Measurements from ENCODE around the gene PHRF1.

PHRF1 gene

DNA sequence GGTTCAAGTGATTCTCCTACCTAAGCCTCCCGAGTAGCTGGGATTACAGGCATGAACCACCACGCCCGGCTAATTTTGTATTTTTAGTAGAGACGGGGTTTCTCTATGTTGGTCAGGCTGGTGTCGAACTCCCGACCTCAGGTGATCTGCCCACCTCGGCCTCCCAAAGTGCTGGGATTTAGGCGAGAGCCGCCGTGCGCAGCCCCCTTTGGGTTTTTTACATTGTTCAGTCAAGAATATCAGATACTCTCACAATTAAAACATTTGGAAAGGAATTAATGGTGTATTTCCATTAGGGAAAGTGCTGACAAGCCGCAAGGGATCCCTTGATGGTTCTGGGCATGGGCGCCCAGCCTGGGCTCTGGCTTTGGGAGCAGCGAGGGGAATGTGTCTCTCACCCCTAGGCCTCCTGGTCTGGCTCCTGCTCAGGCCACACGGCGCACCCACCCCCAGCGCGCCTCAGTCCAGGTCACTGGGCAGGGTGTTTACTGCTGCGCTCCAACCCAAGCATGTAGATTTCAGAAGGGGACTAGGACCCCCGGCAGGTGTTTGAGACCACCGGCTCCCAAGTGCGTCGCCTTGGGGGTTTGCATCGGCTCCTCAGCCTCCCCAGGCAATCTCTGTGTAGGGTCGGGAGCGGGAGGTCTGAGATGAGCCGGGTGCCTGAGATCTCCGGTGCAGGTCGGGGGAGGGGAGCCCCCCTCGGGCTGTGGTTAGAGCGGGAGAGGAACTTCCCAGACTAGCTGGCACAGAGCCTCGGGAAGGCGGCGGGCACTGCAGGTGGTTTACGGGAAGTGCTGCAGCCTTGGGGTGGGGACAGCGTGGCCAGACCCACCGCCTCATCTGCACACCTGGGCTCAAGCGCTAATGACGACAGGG lies 40.3 kb downstream of the PHRF1 start:
- DNase-seq (ENCODE audit: low spot score): no peak

DNA sequence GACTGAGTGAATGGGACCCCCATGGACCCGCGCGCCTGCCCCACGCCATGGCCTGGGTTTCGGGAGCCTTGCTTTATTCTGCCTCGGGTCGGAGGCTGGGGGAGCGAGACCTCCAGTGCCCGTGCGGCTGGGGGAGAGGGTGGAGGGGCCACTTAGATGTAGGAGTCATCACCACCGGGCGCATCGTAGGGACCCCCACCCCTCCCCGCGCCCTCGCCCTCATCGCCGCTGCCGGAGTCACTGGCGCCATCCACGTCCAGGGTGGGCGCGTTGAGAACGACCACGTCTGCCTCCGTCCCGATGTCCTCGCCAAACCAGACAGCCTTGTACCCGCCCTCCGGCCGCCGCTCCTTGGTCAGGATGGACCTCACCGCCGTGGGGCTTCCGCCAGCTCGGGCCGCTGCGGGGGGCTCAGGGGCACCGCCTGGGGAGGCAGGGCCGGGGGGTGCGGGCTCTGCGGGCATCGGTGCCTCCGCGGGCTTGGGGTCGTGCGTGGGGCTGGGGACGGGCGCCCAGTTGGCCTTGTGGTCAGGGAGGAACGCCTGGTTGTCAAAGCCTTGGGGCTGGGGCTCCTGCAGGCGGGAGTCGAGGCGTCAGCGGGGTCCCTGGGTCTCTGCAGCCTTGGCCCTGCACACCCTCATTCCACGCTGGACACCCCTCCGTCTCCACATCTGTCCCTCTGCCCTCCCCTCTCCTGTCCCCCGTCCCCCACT lies 41.1 kb downstream of the PHRF1 start:
- DNase-seq (ENCODE audit: low spot score): no peak

DNA sequence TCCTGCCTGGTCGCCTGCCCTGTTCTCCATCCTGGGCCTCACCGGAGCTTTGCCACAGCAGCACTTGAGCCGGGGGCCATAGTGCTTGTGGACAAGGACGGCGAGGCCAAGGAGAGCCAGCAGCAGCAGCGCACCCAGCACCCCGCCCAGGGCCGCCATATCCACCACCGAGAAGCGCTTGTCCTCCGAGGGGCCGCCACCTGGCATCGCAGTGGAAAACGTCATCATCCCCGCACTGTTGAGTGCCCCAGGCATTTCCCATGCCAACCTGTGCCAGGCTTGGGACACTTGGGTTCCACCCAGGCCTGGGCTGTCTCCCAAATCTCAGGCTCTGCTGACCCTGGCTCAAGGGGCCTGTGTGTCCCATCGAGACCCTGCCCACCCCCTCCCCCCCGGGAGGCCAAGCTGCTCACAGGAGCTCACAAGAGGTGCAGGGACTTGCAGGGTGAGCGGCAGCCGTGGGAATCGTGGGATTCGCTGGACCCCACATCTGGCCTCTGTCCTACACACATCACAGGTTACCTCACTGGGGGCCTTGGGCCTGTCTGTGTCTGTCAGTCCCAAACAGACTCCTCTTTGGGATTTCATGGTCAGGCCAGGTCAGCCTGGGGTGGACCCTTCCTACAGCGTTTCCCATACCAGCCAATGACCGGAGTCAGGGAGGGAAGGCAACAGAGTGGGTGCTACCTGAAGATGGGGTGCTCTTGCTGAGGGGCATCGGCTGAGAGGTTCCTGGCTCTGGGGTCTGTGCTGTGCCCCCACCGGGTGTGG lies 41.8 kb downstream of the PHRF1 start:
- DNase-seq (ENCODE audit: low spot score): no peak

DNA sequence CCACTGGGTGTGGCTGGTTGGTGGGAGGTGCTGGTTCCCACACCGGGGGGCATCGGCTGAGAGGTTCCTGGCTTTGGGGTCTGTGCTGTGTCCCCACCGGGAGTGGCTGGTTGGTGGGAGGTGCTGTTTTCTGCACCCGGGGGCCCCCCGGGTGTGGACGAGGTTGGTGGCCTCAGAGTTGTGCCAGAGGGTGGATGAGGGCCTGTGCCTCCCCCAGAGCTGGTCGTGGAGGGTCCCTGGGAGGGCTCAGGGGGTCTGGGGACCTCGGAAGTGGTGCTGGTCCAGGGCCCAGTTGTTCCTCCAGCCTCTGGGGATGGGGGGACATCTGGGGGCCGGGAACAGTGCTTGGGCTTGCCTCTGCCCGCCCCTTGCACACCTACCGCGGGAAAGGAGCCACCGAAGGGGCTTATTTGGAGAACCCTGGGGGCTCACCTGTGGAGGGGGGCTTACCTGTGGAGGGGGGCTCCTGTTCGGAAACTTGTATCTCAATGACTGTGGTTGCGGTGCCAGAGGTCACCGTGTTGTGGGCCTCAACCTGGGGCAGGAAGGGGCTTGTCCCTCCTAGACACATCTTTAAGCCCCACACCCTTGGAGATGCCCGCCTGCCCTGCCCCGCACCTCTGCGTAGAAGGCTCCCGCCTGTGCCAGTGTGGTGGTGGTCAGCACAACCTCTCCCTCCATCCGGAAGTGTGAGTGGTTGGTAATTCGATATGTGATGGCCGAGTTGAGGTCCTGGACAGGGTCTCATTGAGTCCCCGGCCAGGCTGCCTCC lies 42.8 kb downstream of the PHRF1 start:
- no peak for DNase-seq (ENCODE audit: low spot score)

DNA sequence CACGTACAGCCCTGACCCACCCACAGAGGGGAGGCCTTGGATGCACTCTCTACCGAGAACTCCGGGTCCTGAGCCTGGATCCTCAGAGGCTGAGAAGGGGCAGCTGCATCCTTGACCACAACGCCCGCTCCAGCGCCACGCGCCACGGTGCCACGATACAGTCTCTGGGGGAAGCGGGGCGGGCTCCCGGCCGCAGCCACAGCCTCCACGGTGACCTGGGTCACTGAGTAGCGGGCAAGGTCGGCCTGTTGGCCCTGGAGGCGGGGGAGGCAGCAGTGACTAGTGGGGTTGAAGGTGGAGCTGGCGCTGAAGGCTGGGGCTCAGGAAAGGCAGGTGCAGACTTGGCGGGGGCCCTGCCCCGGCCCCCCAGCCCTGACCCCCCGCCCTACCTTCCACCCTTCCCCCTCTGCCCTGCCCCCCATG lies 43.4 kb downstream of the PHRF1 start:
- DNase-seq (ENCODE audit: low spot score): no peak

DNA sequence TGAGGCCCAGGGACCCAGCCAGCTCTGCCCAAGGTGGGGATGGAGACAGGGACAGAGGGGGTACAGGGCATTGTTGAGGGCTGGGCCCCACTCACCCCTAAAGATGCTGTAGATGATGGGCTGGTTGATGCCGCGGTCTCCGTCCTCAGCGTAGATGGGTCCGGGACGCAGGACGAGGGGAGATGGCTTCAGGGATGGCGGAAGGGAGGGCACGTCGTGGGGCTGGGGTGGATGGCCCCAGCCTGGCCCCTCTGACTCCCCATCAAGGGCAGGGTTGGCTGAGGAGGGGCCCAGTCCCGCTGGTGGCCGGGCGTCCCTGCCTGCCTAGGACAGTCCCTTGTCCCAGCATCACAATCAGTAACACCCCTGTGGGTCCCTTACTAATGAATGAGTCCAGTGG lies 43.9 kb downstream of the PHRF1 start:
- no peak for DNase-seq (ENCODE audit: low spot score)

DNA sequence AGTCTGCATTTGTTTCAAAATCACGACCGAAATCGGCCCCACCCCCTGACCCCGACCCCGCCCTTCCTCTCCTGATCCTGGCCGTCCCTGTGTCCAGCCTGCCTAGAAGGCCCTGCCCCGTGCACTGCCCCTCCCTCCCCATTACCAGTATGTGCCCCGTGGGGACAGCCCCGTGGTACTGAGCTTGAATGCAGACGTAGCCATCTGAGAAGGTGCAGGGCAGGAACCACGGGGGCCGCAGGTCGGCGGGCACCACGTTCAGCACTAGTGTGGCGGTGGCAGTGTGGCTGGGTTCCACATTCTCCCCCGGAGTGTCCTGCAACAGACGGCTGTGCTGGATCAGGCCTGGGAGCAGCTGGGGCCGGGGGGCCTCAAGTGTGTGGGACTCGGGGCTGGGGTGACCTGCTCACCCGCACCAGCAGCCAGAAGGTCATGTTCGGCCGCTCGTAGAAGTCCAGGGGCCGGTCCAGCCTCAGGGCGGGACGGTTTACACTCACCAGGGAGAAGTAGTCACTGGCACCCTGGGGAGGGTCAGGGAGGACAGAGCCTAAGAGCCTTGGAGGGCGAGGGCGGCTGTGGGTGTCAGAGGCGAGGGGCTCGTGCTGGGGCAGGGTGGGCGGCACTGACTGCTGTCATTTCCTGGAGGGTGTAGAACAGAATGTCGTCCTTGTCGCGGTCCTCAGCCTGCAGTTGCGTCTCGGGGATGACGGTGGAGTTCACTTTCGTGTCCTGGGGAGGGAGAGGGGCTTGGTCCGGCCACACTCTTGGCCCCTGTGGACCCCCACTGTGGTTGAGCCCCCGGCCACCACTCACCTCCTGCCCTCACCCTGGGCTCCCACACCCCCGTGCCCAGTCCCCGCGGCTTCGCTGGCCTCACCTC lies 44.9 kb downstream of the PHRF1 start:
- DNase-seq (ENCODE audit: low spot score): no peak

DNA sequence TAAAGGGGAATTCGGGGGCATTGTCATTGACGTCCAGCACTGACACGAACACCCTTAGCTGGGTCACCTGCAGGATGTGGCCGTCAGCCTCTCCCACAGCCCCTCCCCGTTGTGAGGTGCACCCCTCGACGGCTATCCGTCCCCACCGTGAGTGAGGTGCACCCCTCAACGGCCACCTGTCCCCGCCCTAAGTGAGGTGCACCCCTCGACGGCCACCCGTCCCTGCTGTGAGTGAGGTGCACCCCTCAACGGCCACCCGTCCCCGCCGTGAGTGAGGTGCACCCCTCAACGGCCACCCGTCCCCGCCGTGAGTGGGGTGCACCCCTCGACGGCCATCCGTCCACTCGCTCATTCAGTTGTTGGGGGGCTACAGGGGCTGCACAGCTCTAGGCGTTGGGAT lies 45.6 kb downstream of the PHRF1 start:
- DNase-seq (ENCODE audit: low spot score): no peak

DNA sequence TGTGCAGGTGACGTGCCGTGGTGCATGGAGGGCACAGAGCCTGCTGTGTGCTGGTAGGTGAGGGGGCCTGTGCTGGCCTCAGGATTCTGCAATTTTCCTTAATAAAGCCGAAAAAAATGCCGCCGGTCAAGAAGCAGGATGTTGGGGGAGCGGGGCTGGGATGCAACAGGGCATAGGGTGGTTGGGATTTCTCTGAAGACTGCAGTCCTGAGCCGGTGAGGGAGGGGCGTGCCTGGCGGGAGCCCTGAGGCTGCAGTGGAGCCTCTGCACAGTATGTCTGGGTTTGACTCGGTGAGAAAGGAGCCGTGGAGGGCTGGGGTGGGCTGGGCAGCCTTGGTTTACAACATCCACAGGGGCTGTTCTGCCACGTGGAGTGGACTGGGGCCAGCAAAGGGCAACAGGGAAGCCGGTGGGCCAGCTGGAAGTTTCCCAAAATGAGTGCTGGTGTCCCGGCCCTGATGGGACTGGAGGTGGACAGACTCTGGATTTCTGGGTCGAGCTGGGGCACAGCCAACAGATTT lies 47.1 kb downstream of the PHRF1 start:
- no peak for DNase-seq (ENCODE audit: low spot score)

DNA sequence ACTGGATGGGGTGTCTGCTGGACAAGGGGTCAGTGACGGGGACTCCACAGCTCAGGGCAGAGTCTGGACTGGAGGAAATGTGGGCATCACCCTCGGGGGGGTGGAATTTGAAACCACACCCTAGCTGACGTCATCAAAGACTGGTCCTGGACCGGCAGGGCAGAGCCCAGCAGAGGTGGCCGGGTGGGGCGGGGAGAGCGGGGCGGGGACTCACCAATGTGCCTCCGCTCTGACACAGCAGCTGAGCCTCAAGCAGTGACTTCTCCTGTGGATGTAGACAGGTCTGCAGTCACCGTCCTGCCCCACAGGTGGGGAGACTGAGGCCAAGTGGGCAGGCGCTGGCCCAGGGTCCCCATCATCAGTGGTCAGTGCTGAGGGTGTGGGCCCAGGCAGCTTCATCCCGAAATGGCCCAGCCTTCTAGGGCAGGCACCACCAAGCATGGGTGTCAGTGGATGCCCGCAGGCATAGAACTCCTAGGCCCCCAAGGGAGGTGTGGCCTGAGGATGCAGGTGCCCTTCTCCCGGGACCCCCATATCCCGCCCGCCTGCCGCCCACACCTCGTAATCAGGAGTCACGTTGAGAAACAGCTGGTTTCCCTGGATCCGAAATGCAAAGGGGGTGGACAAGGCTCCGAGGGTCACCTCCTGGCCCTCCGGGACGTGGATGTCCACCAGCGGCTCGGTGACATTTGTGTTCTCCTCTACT lies 47.9 kb downstream of the PHRF1 start:
- DNase-seq (ENCODE audit: low spot score): no peak

DNA sequence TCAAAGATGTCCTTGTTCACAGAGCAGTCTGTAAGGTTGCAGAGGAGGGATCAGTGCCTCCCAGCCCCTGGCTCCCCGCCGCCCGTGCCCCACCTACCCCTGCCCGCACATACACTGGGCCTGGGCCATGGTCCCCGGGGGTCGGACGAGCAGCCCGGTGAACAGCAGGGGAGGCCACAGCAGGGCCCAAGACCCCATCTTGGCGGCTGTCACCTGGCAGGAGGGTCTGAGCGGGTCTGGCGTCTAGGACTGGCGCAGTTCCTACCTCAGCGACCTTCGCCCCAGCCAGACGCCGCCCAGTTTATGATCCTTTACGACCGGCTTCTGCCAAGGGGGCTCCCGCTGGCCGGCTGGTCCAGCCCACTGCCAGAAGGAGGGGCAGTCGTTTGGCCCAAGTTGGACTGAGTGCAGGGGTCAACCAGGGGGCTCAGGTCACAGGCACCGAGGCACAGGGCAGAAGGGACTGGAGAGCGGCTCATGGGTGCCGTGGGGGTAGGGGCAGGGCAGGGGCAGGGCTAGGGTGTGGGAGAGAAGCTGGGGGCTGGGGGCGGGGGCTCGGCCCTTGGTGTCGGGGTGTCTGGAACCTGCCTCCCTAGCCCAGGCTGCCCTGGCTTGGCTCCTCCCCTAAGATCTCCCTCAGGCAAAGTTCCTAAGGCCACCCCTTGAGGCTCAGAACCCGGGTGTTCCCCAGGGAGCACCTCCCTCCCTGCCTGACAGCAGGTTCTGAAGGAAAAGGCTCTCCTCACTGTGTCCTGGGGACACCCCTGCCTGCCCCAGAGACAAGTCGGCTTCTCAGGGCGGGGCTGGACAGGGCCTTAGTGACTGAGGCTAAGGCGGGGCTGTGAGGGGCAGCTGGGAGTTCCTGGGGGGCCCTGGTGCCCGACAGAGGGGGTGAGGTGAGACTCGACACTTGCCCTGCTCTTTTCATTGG lies 48.7 kb downstream of the PHRF1 start, which contains the start of gene CDHR5:
CDHR5 (minus strand) TSS at position 251 of the 931 bp plus-strand sequence; CDS start at position 198, 53 bp downstream.
- DNase-seq (ENCODE audit: low spot score): no peak

DNA sequence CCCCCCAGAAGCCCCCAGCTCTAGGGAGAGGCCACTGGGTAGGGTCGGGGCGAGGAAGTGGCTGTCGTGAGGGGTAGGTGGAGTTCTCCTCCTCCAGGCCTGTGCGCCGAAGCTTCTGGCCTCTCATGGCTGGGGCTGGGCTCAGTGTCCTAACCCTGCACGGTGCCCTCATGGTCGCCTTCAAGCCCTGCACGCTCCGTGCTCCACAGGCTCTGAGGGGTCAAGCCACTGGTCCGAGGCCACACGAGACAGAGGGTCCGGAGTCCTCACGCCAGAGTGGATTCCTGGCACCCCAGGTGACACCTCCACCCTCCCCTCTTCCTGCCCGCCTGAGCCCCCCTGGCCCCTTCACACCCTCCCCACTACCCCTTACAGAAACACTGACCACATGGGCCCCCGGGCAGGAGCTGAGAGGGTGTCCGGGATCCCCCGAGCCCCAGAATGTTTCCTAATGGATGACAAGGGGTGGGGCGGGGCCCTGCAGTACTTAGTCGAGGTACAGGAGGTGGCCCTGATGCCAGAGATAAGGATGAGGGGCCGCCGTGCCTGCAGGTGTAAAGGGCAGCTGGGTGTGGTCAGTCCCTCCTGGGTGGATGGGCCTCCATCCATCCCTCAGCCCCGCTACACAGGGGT lies 49.5 kb downstream of the PHRF1 start:
- DNase-seq (ENCODE audit: low spot score): no peak

DNA sequence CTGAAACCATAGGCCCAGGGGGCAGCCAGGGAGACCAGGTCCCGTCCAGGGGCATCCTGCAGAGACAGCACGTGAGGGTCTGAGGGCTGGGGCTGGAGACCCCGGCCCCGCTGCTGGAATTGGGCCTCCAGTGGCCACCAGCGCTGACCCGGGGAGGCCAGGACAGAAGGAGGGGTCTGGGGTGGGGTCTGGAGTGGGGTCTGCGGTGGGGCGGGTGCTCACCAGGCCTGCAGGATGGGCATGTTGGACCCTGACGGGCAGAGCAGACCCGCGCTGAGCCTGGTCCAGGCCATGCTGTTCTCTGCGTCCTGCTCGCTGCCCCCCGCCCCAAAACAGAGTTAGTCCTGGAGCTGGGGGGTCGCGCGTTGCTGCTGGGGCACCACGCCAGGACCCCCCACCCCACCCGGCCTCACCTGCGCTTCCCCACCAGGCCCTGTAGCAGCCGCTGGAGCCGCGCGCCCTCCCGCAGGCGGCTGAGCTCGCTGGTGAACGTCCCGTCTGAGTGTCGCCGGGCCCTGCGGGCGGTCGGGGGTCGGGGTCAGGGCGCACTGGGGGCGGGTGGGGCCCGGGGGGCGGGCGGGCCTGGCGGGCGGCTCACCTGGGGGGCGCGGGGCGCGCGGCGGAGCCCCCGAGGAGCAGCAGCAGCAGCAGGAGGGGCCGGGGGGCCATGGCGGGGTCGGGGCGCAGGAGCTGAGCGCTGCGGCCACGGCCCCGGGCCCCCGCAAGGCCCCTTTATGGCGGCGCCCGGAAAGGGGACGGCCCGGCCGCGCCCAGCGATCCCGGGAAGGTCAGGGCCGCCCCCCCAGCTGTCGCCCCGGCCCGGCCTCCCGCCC lies 50.4 kb downstream of the PHRF1 start, which contains the start of gene SCT:
SCT (minus strand) TSS at position 707 of the 833 bp plus-strand sequence; CDS start at position 669, 38 bp downstream.
- DNase-seq (ENCODE audit: low spot score): no peak

DNA sequence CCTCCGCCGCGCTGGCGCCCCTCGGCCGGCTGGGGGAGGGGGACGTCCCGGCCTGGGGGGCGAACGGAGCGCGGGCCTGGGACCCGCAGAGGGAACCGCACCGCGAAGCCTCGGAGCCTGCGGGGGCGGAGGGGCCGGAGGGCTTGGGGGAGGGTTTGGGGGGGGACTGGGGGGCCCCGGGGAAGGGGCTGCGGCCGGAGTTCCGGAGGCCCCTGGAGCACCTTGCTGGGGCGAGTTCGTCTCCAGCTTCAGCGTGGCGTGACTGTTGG lies 51.0 kb downstream of the PHRF1 start:
- DNase-seq (ENCODE audit: low spot score): no peak

DNA sequence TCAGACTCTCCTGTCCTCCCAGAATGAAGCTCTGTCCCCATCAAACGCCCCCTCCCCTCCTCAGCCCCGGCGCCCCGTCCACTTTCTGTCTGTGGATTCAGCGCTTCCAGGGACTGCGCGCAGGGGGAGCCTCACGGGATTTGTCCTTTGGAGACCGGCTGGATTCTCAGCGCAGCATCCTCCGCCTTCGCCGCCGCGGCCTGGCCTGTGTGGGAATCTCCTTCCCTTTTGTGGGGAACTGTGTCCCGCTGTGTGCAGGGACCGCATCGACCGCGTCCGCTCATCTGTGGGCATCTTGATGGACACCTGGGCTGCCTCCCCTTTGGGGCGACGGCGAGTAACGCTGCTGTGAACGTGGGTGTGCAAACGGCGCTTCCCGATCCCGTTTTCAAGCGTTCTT lies 51.8 kb downstream of the PHRF1 start:
- no peak for DNase-seq (ENCODE audit: low spot score)

DNA sequence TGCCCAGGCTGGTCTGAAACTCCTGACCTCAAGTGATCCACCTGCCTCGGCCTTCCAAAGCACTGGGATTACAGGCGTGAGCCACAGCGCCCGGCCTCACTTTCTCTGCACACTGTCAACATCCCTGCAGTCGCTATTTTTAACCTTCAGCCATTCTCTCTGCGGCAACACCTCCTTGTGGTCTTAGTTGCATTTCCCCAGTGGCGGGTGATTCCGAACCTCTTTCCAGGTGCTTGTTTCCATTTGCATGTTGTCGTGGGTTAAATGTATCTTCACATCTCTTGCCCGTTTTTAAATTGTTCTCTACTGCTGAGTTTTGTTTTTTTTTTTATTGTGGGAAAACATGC lies 52.9 kb downstream of the PHRF1 start:
- no peak for DNase-seq (ENCODE audit: low spot score)

DNA sequence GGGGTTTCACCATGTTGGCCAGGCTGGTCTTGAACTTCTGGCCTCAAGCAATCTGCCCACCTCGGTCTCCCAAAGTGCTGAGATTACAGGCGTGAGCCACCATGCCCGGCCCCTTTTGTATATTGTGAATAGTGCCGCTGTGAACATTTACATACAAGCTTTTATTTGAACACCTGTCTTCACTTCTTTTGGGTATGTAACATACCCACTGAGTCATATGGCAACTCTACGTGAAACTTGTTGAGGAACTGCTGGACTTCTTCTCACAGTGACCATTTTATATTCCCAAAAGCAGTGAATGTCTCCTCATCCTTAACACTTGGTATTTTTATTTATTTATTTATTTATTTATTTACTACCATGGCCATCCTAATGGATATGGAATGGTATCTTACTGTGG lies 54.6 kb downstream of the PHRF1 start:
- DNase-seq (ENCODE audit: low spot score): no peak

Measured in HuH-7.5 (cell line).